WTC11 (cell line): ENCODE measurements around the gene POLR2A. TPM values are rescaled to one million over a fixed set of nuclear protein-coding genes. Genes with fewer than 3 reads are reported as not detected.

Source experiments
- ATAC-seq: fragments of 200-7000 bp; cut with Tn5 transposase; 2 replicates; pipeline ENCODE4 v1.10.0; 2021; ENCODE audit warnings: mild to moderate bottlenecking, moderate library complexity
- CTCF ChIA-PET: fragments of 300-600 bp; sonication (Branson Sonifier 250); formaldehyde crosslinking; loops from one replicate; lab custom pipeline; 2021; ENCODE audit warnings: antibody characterized with exemption; lab: Charles Lee
- POLR2A ChIA-PET: fragments of 350-600 bp; sonication (Branson Sonifier 250); formaldehyde crosslinking; loops from one replicate; lab custom pipeline; 2021; ENCODE audit warnings: antibody characterized with exemption; lab: Charles Lee
- DNase-seq: peaks from one replicate; pipeline ENCODE4 v3.0.0; 2021; ENCODE audit warnings: low spot score
- H3K27ac Mint-ChIP-seq: 2 replicates; pipeline ENCODE4 v1.8.0; 2021; ENCODE audit warnings: mixed read lengths
- H3K27me3 Mint-ChIP-seq: 2 replicates; pipeline ENCODE4 v1.8.0; 2021; ENCODE audit warnings: low read depth, mild to moderate bottlenecking, moderate library complexity, mixed read lengths
- H3K36me3 Mint-ChIP-seq: 2 replicates; pipeline ENCODE4 v1.8.0; 2021; ENCODE audit warnings: mixed read lengths
- H3K4me1 Mint-ChIP-seq: 2 replicates; pipeline ENCODE4 v1.8.0; 2022; ENCODE audit warnings: mixed read lengths
- H3K4me3 Mint-ChIP-seq: 2 replicates; pipeline ENCODE4 v1.8.0; 2021; ENCODE audit warnings: mild to moderate bottlenecking, moderate library complexity, mixed read lengths
- H3K9me3 Mint-ChIP-seq: 2 replicates; pipeline ENCODE4 v1.8.0; 2021; ENCODE audit warnings: mixed read lengths
- ATF3 ChIP-seq: sonication (generic); formaldehyde crosslinking; conservative IDR thresholded peaks from 2 replicates; pipeline ENCODE4 v1.8.1; 2022; ENCODE audit warnings: mild to moderate bottlenecking, missing genetic modification reagents
- CREM ChIP-seq: sonication (generic); formaldehyde crosslinking; IDR thresholded peaks from 2 replicates; pipeline ENCODE4 v1.8.1; 2022; ENCODE audit warnings: mild to moderate bottlenecking, missing genetic modification reagents, moderate library complexity
- E2F4 ChIP-seq: sonication (generic); formaldehyde crosslinking; IDR thresholded peaks from 2 replicates; pipeline ENCODE4 v1.8.1; 2022; ENCODE audit warnings: low read depth, mild to moderate bottlenecking, moderate library complexity, missing genetic modification reagents, borderline replicate concordance
- ERG ChIP-seq: fragments of 250-450 bp; sonication (Bioruptor Pico); IDR thresholded peaks from 2 replicates; pipeline ENCODE4 v1.8.0; 2021; ENCODE audit warnings: mild to moderate bottlenecking
- KAT7 ChIP-seq: sonication (generic); formaldehyde crosslinking; IDR thresholded peaks from 2 replicates; pipeline ENCODE4 v1.8.1; 2023; ENCODE audit warnings: missing genetic modification reagents, mild to moderate bottlenecking, borderline replicate concordance
- NFE2L1 ChIP-seq: sonication (generic); formaldehyde crosslinking; IDR thresholded peaks from 2 replicates; pipeline ENCODE4 v1.8.1; 2023; ENCODE audit warnings: missing genetic modification reagents
- NR2C2 ChIP-seq: sonication (generic); formaldehyde crosslinking; IDR thresholded peaks from 2 replicates; pipeline ENCODE4 v1.8.0; 2022; ENCODE audit warnings: mild to moderate bottlenecking, missing genetic modification reagents
- NR3C1 ChIP-seq: sonication (generic); formaldehyde crosslinking; conservative IDR thresholded peaks from 2 replicates; pipeline ENCODE4 v1.8.1; 2023; ENCODE audit warnings: low read depth, mild to moderate bottlenecking, missing genetic modification reagents
- OVOL2 ChIP-seq: fragments of 250-450 bp; sonication (Bioruptor Pico); IDR thresholded peaks from 2 replicates; pipeline ENCODE4 v1.9.0; 2021; ENCODE audit warnings: mild to moderate bottlenecking, borderline replicate concordance
- USF2 ChIP-seq: sonication (generic); formaldehyde crosslinking; IDR thresholded peaks from 2 replicates; pipeline ENCODE4 v1.8.1; 2023; ENCODE audit warnings: mild to moderate bottlenecking, missing genetic modification reagents, moderate library complexity
- ZBTB21 ChIP-seq: sonication (generic); formaldehyde crosslinking; IDR thresholded peaks from 2 replicates; pipeline ENCODE4 v1.8.1; 2023; ENCODE audit warnings: mild to moderate bottlenecking, missing genetic modification reagents, borderline replicate concordance
- ZNF281 ChIP-seq: sonication (generic); formaldehyde crosslinking; IDR thresholded peaks from 2 replicates; pipeline ENCODE4 v1.8.0; 2023; ENCODE audit warnings: mild to moderate bottlenecking, missing genetic modification reagents
- ZNF317 ChIP-seq: sonication (generic); formaldehyde crosslinking; IDR thresholded peaks from 2 replicates; pipeline ENCODE4 v1.8.1; 2023; ENCODE audit warnings: low read depth, mild to moderate bottlenecking, moderate library complexity, missing genetic modification reagents, borderline replicate concordance
- ZNF532 ChIP-seq: fragments of 250-450 bp; sonication (Bioruptor Pico); IDR thresholded peaks from 2 replicates; pipeline ENCODE4 v1.9.0; 2021; ENCODE audit warnings: mild to moderate bottlenecking, borderline replicate concordance
- ZSCAN18 ChIP-seq: fragments of 250-450 bp; sonication (Bioruptor Pico); IDR thresholded peaks from 2 replicates; pipeline ENCODE4 v2.1.2; 2022; ENCODE audit warnings: mild to moderate bottlenecking, moderate library complexity
- total RNA-seq: library from RNA; stranded (reverse); gene quantifications from 3 replicates; pipeline ENCODE4 v1.2.3, GENCODE V29; 2021

Gene POLR2A
- total RNA-seq, 1 experiment from 2014 or later, result 170 TPM

GRCh38 chr17:7441266-7441665, 42.9 kb upstream of the POLR2A start:
- CTCF ChIA-PET, result interaction anchor here (0.6 to 3.8 kb wide), 17 partner anchors 21 to 679 kb away, joined by 3 to 21 read pairs (median 5); partner anchors contain the start of genes NLGN2, PLSCR3, SPEM1 and TMEM256
- peaks cover 37% of the 10 kb centered on the region for H3K27me3 Mint-ChIP-seq
- H3K36me3 Mint-ChIP-seq, result no peaks in the 10 kb centered on the region; the same call in 1 of the 2 replicates
- H3K27ac Mint-ChIP-seq, result peak overlapping the region; percentile 80
- TF ChIP-seq USF2 (no peak), NR3C1 (CRISPR knock-in tag) (no peak), E2F4 (CRISPR knock-in tag) (no peak)
- TF ChIP-seq, all 79 proteins: peak for 0
- DNase-seq, result no peak
- Mint-ChIP-seq H3K4me1 (peaks cover 38% of the 10 kb centered on the region), H3K4me3 (peak overlapping the region; percentile 97), H3K9me3 (no peaks in the 10 kb centered on the region)
- no peak for ATAC-seq
- POLR2A ChIA-PET, result interaction anchor here (0.5 to 2.4 kb wide), 7 partner anchors 22 to 159 kb away, joined by 3 to 15 read pairs (median 3); partner anchors contain the start of genes POLR2A, SLC2A4 and TMEM256

GRCh38 chr17:7442142-7442541, 42.0 kb upstream of the POLR2A start:
- peaks cover 42% of the 10 kb centered on the region for H3K27me3 Mint-ChIP-seq
- ChIA-PET POLR2A (interaction anchor here (0.9 to 2.4 kb wide), 2 partner anchors 35 to 42 kb away, joined by 3 to 15 read pairs; partner anchors contain the start of gene POLR2A), CTCF (interaction anchor here (1.2 to 3.8 kb wide), 5 partner anchors 37 to 86 kb away, joined by 3 to 21 read pairs (median 13); partner anchors contain the start of genes PLSCR3, TMEM256, TMEM95 and ZBTB4)
- H3K27ac Mint-ChIP-seq, result no peak overlapping the region
- TF ChIP-seq ZNF281 (CRISPR knock-in tag) (no peak), NFE2L1 (CRISPR knock-in tag) (no peak), ERG (CRISPR knock-in tag) (no peak), CREM (no peak), ZNF532 (CRISPR knock-in tag) (no peak), ZNF317 (CRISPR knock-in tag) (no peak), ZSCAN18 (no peak), ATF3 (no peak), ZBTB21 (no peak), NR2C2 (no peak), NR3C1 (CRISPR knock-in tag) (no peak), OVOL2 (CRISPR knock-in tag) (no peak), KAT7 (CRISPR knock-in tag) (no peak)
- TF ChIP-seq, all 79 proteins: peak for 0
- Mint-ChIP-seq H3K4me1 (peaks cover 42% of the 10 kb centered on the region), H3K4me3 (peak overlapping the region; percentile 97), H3K36me3 (no peaks in the 10 kb centered on the region; the same call in 1 of the 2 replicates), H3K9me3 (no peaks in the 10 kb centered on the region)
- DNase-seq (no peak), ATAC-seq (no peak)
